ENCODE measurements around the gene SERINC2. TPM values are rescaled to one million over a fixed set of nuclear protein-coding genes. Genes with fewer than 3 reads are reported as not detected.
"Not testable (repeated sequence)": the region's sequence is repeated elsewhere in the genome, so short reads cannot be mapped to it uniquely, and the experiment has no call there.

The SERINC2 gene
- total and polyA plus RNA-seq, 9 of the 15 experiments (the other 6 are each of a cell fraction or from before 2014, with no cell fraction given), result 0.07 to 1.2 (median 0.70) TPM; not detected in 2

GRCh38 chr1:31472314-31472651, 59.3 kb downstream of the SERINC2 start (continued):
- TF ChIP-seq GTF2A2 (tag; IDR thresholded peaks at IDR 0.05) (peak; percentile 74), ZFP36 (IDR thresholded peaks at IDR 0.05; ENCODE audit: low read depth, low read length, partially characterized antibody) (peak; percentile 62), L3MBTL2 (IDR thresholded peaks at IDR 0.05) (peak; percentile 52)

- FAIRE-seq; H3K9ac ChIP-seq (ENCODE audit: insufficient read depth in 1 of 2, low read depth in 2 of 2, low read length in 2 of 2); H3K9me3 ChIP-seq (replicated peaks; ENCODE audit: control insufficient read depth, insufficient read depth, low read depth, low read length); BruUV-seq (replicated peaks); in situ Hi-C loops (cut with MboI); intact Hi-C loops (cut with micrococcal nuclease); CTCF ChIA-PET (ENCODE audit: low intra/inter-chr PET ratio); H3K27me3 ChIP-seq (ENCODE audit: control insufficient read depth in 2 of 2, insufficient read depth in 2 of 2, low read length in 2 of 2); H3K27ac ChIP-seq (ENCODE audit: extremely low read depth, low read depth, low read length); H4K20me1 ChIP-seq (replicated peaks; ENCODE audit: control insufficient read depth, insufficient read depth, low read length); H3K36me3 ChIP-seq (ENCODE audit: control insufficient read depth, insufficient read depth, low read length); H3K4me3 ChIP-seq; H3K79me2 ChIP-seq (ENCODE audit: control insufficient read depth, insufficient read depth, low read length); H3K4me2 ChIP-seq (ENCODE audit: insufficient read depth, low read length); H3K9me1 ChIP-seq (ENCODE audit: control insufficient read depth, insufficient read depth, low read length); DNase-seq (ENCODE audit: extremely low read depth in 1 of 4, low spot score in 3 of 4); ATAC-seq: not testable (repeated sequence)
- H2AFZ ChIP-seq (ENCODE audit: low read depth, low read length), result peak overlapping the region; percentile 22; the same call in 1 of the 2 replicates
- WGBS (ENCODE audit: insufficient coverage, low coverage, missing lambda C conversion rate), result 55% methylated on average over 1 of the region's 1 CpG
- H3K4me1 ChIP-seq (replicated peaks in 1 of 2; ENCODE audit: control insufficient read depth in 2 of 2, insufficient read depth in 2 of 2, low read length in 2 of 2), result peaks cover 0 to 13% of the 10 kb centered on the region in 2 experiments; a peak in 3 of 5 replicates
- POLR2A ChIA-PET, result interaction anchor here (0.6 to 0.7 kb wide), 2 partner anchors 18 to 61 kb away, joined by 3 to 5 read pairs; no protein-coding TSS in a partner anchor
- TF ChIP-seq PTRF (tag; IDR thresholded peaks at IDR 0.05) (0 out of 2 replicates have a peak, but pooled peaks have one; percentile 21), ZNF175 (CRISPR knock-in tag; IDR thresholded peaks at IDR 0.05; ENCODE audit: low read depth) (0 out of 2 replicates have a peak, but pooled peaks have one; percentile 7)
These were observed 59.7 kb downstream of the SERINC2 start for GRCh38 chr1:31472673-31473072.

GRCh38 chr1:31473508-31473907, 60.5 kb downstream of the SERINC2 start:
- not testable (repeated sequence) for H3K9me1 ChIP-seq (ENCODE audit: control insufficient read depth, insufficient read depth, low read length)

More at GRCh38 chr1:31473508-31473907, 60.5 kb downstream of the SERINC2 start:
- H3K36me3 ChIP-seq (ENCODE audit: control insufficient read depth, insufficient read depth, low read length); H3K27ac ChIP-seq (ENCODE audit: extremely low read depth, low read depth, low read length); CTCF ChIA-PET (ENCODE audit: low intra/inter-chr PET ratio); H3K4me3 ChIP-seq; H3K27me3 ChIP-seq (ENCODE audit: control insufficient read depth in 2 of 2, insufficient read depth in 2 of 2, low read length in 2 of 2); in situ Hi-C loops (cut with MboI); intact Hi-C loops (cut with micrococcal nuclease); DNase-seq (ENCODE audit: extremely low read depth in 1 of 4, low spot score in 3 of 4); FAIRE-seq; H3K9me3 ChIP-seq (replicated peaks; ENCODE audit: control insufficient read depth, insufficient read depth, low read depth, low read length); H4K20me1 ChIP-seq (replicated peaks; ENCODE audit: control insufficient read depth, insufficient read depth, low read length); H3K4me2 ChIP-seq (ENCODE audit: insufficient read depth, low read length); H2AFZ ChIP-seq (ENCODE audit: low read depth, low read length); H3K79me2 ChIP-seq (ENCODE audit: control insufficient read depth, insufficient read depth, low read length); H3K9ac ChIP-seq (ENCODE audit: insufficient read depth in 1 of 2, low read depth in 2 of 2, low read length in 2 of 2); ATAC-seq; BruUV-seq (replicated peaks): not testable (repeated sequence)
- peaks cover 0 to 13% of the 10 kb centered on the region in 2 experiments; a peak in 3 of 5 replicates for H3K4me1 ChIP-seq (replicated peaks in 1 of 2; ENCODE audit: control insufficient read depth in 2 of 2, insufficient read depth in 2 of 2, low read length in 2 of 2)
- POLR2A ChIA-PET, result interaction anchor here (0.6 kb wide), 1 partner anchor 61 kb away, joined by 5 read pairs; no protein-coding TSS in a partner anchor

All from K562 (cell line).